GM19035 (cell line): ENCODE results near the gene FRY.
"Not testable (repeated sequence)": the region's sequence is repeated elsewhere in the genome, so short reads cannot be mapped to it uniquely, and the experiment has no call there.

Experiments
- ATAC-seq: cut with Tn5 transposase; IDR thresholded peaks from one replicate; pipeline ENCODE4 v1.9.1; 2021; ENCODE audit not compliant: unreplicated experiment

The FRY gene

GRCh38 chr13:32040052-32040642 lies 8.6 kb downstream of the FRY start:
- ATAC-seq, result no peak

- no peak for ATAC-seq
Measured at GRCh38 chr13:32040689-32041088, 9.1 kb downstream of the FRY start.

GRCh38 chr13:32041429-32041828 lies 9.9 kb downstream of the FRY start:
- ATAC-seq, result peak; percentile 76

GRCh38 chr13:32042551-32042950 lies 11.0 kb downstream of the FRY start:
- ATAC-seq, result no peak

GRCh38 chr13:32044446-32044845 lies 12.9 kb downstream of the FRY start:
- ATAC-seq, result no peak

- ATAC-seq, result no peak
Measured at GRCh38 chr13:32045537-32045936, 14.0 kb downstream of the FRY start.

- no peak for ATAC-seq
Measured at GRCh38 chr13:32045982-32046785, 14.6 kb downstream of the FRY start.

- ATAC-seq, result no peak
Measured at GRCh38 chr13:32047088-32047487, 15.5 kb downstream of the FRY start.

- ATAC-seq, result no peak
Measured at GRCh38 chr13:32047793-32048192, 16.2 kb downstream of the FRY start.

- ATAC-seq, result no peak
Measured at GRCh38 chr13:32048816-32049215, 17.2 kb downstream of the FRY start.

- ATAC-seq, result no peak
Measured at GRCh38 chr13:32051156-32051555, 19.6 kb downstream of the FRY start.

GRCh38 chr13:32056316-32056715 lies 24.7 kb downstream of the FRY start:
- no peak for ATAC-seq

GRCh38 chr13:32057325-32057724 lies 25.8 kb downstream of the FRY start:
- ATAC-seq, result not testable (repeated sequence)

- no peak for ATAC-seq
Measured at GRCh38 chr13:32059511-32059984, 28.0 kb downstream of the FRY start.

- no peak for ATAC-seq
Measured at GRCh38 chr13:32060401-32060878, 28.9 kb downstream of the FRY start.

- ATAC-seq, result no peak
Measured at GRCh38 chr13:32063619-32064233, 32.2 kb downstream of the FRY start.

GRCh38 chr13:32067149-32067961 lies 35.8 kb downstream of the FRY start:
- no peak for ATAC-seq

- no peak for ATAC-seq
Measured at GRCh38 chr13:32068255-32068654, 36.7 kb downstream of the FRY start.

GRCh38 chr13:32073180-32073864 lies 41.7 kb downstream of the FRY start:
- ATAC-seq, result no peak

- ATAC-seq, result no peak
Measured at GRCh38 chr13:32075170-32075851, 43.7 kb downstream of the FRY start.
